Measurements from ENCODE around the gene CACNB4. TPM values are rescaled to one million over a fixed set of nuclear protein-coding genes. Genes with fewer than 3 reads are reported as not detected.

Gene CACNB4
- total and polyA plus RNA-seq, 8 donors = 0.34 to 1.3 (median 0.70) TPM

DNA sequence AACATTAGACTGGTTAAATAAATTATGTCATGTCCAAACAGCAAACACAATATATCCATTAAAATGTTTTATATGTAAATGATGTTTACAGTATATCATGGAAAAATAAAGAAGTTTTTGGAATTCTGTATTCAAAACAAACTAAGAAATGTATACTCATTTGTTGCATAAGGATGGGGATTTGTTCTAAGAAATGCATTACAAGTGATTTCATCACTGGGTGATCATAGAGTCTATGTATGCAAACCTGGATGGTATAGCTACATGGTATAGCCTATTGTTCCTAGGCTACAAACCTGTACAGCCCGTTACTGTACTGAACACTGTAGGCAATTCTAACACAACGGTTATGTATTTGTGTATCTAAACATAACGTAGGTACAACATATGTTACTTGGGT, 305.7 kb downstream of the CACNB4 start:
- FAIRE-seq = no peak

GRCh38 chr2:151792589-151792988, 306.3 kb downstream of the CACNB4 start:
- Histone ChIP-seq H3K27ac (no peak overlapping the region), H3K9me3 (no peaks in the 10 kb centered on the region), H3K36me3 (no peaks in the 10 kb centered on the region), H3K4me1 (no peaks in the 10 kb centered on the region), H3K4me3 (no peak overlapping the region), H3K27me3 (no peaks in the 10 kb centered on the region)
- WGBS, 2 donors = 96 to 97% methylated on average over 4 of the region's 4 CpGs
- TF ChIP-seq, protein P1, sequence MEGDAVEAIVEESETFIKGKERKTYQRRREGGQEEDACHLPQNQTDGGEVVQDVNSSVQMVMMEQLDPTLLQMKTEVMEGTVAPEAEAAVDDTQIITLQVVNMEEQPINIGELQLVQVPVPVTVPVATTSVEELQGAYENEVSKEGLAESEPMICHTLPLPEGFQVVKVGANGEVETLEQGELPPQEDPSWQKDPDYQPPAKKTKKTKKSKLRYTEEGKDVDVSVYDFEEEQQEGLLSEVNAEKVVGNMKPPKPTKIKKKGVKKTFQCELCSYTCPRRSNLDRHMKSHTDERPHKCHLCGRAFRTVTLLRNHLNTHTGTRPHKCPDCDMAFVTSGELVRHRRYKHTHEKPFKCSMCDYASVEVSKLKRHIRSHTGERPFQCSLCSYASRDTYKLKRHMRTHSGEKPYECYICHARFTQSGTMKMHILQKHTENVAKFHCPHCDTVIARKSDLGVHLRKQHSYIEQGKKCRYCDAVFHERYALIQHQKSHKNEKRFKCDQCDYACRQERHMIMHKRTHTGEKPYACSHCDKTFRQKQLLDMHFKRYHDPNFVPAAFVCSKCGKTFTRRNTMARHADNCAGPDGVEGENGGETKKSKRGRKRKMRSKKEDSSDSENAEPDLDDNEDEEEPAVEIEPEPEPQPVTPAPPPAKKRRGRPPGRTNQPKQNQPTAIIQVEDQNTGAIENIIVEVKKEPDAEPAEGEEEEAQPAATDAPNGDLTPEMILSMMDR (IDR thresholded peaks at IDR 0.05) = no peak
- intact Hi-C loops (cut with DNase I) = no loop called here
- ATAC-seq = no peak
- DNase-seq = no peak
- no peak for FAIRE-seq

More for the DNA sequence above, 305.7 kb downstream of the CACNB4 start:
- TF ChIP-seq, protein P1 (IDR thresholded peaks at IDR 0.05) = no peak
- no peaks in the 10 kb centered on the region for H3K9me3 ChIP-seq
- ATAC-seq = no peak
- no peaks in the 10 kb centered on the region for H3K36me3 ChIP-seq
- no peaks in the 10 kb centered on the region for H3K27me3 ChIP-seq
- H3K27ac ChIP-seq = no peak overlapping the region
- H3K4me1 ChIP-seq = no peaks in the 10 kb centered on the region
- intact Hi-C loops (cut with DNase I) = no loop called here
- H3K4me3 ChIP-seq = no peak overlapping the region
- DNase-seq = no peak
- WGBS, 2 donors = 91 to 94% methylated on average over 3 of the region's 3 CpGs

GRCh38 chr2:151791545-151791944, 307.3 kb downstream of the CACNB4 start:
- FAIRE-seq (no peak), ATAC-seq (no peak), DNase-seq (no peak)
- TF ChIP-seq, protein P1 (IDR thresholded peaks at IDR 0.05) = no peak
- Histone ChIP-seq H3K4me1 (no peaks in the 10 kb centered on the region), H3K9me3 (no peaks in the 10 kb centered on the region), H3K27me3 (no peaks in the 10 kb centered on the region), H3K27ac (no peak overlapping the region), H3K36me3 (no peaks in the 10 kb centered on the region), H3K4me3 (no peak overlapping the region)
- intact Hi-C loops (cut with DNase I) = no loop called here
- WGBS, 2 donors = 97 to 100% methylated on average over 3 of the region's 3 CpGs

DNA sequence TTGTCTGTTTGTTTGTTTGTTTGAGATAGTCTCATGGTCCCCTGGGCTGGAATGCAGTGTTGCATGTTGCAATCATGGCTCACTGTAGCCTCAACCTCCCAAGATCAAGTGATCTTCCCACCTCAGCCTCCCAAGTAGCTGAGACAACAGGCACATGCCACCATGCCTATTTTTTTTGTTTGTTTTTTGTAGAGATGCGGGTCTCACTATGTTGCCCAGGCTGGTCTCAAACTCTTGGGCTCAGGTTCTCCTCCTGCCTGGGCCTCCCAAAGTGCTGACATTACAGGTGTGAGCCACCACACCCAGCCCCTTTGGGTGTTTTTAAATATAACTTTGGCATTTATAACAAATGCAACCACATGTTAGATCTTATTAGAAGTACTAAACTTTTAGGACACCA, 308.2 kb downstream of the CACNB4 start:
- H3K27ac ChIP-seq = no peak overlapping the region
- FAIRE-seq = no peak
- H3K36me3 ChIP-seq = peaks cover 0 to 4% (median 0%) of the 10 kb centered on the region in 3 donors
- WGBS, 2 donors = 98 to 100% methylated on average over 1 of the region's 1 CpG
- no peak for DNase-seq
- no peak for ATAC-seq
- TF ChIP-seq, protein P1 (IDR thresholded peaks at IDR 0.05) = no peak
- intact Hi-C loops (cut with DNase I) = no loop called here
- no peak overlapping the region for H3K4me3 ChIP-seq
- H3K27me3 ChIP-seq = no peaks in the 10 kb centered on the region
- no peaks in the 10 kb centered on the region for H3K4me1 ChIP-seq
- H3K9me3 ChIP-seq = no peaks in the 10 kb centered on the region

DNA sequence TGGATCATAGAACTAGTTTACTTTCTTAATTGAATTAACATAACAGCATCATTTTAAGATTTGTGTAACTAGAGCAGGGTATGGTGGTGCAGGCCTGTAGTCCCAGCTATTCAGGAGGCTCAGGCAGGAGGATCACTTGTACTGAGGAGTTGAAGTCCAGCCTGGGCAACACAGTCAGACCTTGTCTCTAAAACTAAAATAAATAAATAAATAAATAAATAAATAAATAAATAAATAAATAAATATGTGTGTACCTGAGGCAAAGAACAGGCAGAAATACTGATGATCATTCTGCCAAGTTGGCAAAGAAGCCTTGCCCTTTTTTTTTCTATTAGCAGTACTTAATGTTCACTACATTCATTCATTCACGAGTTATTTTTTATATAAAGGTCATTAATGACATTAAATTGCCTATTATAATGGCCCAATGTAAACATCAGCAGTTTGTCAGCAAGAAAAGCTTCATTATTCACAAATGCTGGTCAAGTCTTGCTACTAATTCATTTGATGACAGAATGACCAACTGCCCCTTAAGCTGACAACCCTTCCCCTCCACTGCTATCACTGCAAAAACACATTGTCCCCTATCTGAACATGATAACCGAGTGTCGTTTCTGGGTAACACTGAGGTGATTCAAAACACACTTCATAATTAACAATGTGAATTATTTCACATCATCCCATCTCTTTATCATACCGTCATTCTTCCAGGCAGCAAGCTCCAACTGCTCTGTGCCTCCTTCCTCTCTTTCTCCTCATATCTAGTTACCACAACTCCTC, 309.6 kb downstream of the CACNB4 start:
- no peak overlapping the region for H3K4me3 ChIP-seq
- no peaks in the 10 kb centered on the region for H3K27me3 ChIP-seq
- no peak for ATAC-seq
- intact Hi-C loops (cut with DNase I) = no loop called here
- FAIRE-seq = no peak
- H3K9me3 ChIP-seq = no peaks in the 10 kb centered on the region
- no peak for DNase-seq
- peaks cover 0 to 4% (median 0%) of the 10 kb centered on the region in 3 donors for H3K36me3 ChIP-seq
- no peaks in the 10 kb centered on the region for H3K4me1 ChIP-seq
- H3K27ac ChIP-seq = no peak overlapping the region
- 90 to 92% methylated on average over 4 of the region's 4 CpGs for WGBS, 2 donors
- TF ChIP-seq, protein P1 (IDR thresholded peaks at IDR 0.05) = no peak

All from pancreas (tissue), 10 donors.